ENCODE measurements around the gene KRT1.

DNA sequence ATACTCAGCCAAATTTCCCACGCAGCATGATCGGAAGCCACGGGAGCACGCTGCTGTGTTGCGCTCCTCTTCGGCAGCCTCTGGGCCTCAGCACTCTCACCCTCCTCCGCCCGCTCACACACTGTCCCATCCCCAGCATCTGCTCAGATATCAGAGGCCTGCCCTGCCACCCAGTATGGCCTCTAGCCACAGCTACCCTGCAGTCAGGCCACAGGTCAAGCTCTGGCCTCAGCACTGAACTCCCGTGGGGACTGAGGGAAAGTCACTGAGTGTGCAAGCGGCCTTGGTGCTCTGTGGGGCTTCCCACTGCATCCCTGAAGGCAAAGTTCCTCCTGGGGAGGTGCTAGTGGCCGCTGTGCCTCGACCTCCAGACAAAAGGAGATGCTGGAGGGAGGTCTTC is 21.1 kb upstream of the KRT1 start:
- TF ChIP-seq, protein P1, sequence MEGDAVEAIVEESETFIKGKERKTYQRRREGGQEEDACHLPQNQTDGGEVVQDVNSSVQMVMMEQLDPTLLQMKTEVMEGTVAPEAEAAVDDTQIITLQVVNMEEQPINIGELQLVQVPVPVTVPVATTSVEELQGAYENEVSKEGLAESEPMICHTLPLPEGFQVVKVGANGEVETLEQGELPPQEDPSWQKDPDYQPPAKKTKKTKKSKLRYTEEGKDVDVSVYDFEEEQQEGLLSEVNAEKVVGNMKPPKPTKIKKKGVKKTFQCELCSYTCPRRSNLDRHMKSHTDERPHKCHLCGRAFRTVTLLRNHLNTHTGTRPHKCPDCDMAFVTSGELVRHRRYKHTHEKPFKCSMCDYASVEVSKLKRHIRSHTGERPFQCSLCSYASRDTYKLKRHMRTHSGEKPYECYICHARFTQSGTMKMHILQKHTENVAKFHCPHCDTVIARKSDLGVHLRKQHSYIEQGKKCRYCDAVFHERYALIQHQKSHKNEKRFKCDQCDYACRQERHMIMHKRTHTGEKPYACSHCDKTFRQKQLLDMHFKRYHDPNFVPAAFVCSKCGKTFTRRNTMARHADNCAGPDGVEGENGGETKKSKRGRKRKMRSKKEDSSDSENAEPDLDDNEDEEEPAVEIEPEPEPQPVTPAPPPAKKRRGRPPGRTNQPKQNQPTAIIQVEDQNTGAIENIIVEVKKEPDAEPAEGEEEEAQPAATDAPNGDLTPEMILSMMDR (IDR thresholded peaks at IDR 0.05): no peak
- TF ChIP-seq POLR2AphosphoS5 (IDR thresholded peaks at IDR 0.05): no peak
- TF ChIP-seq POLR2A (IDR thresholded peaks at IDR 0.05; ENCODE audit: low read depth): no peak
- no peak for TF ChIP-seq EP300 (IDR thresholded peaks at IDR 0.05)

All from esophagus muscularis mucosa (tissue), 4 donors.